Endothelial cell of umbilical vein (primary cell): ENCODE measurements around the gene IFT27.
A peak's percentile ranks its signal among the peaks of the same experiment; 100 is the strongest.

Source experiments
- EZH2 ChIP-seq: IDR thresholded peaks from 2 replicates; pipeline ENCODE4 v1.6.1; 2012; ENCODE audit warnings: borderline replicate concordance, low read depth, mild to moderate bottlenecking, moderate library complexity, low read length, inconsistent platforms; ENCODE audit not compliant: severe bottlenecking
- FOS ChIP-seq: IDR thresholded peaks from 2 replicates; pipeline ENCODE4 v1.6.1; 2011; ENCODE audit warnings: mild to moderate bottlenecking, low read length, moderate library complexity, borderline replicate concordance; ENCODE audit not compliant: insufficient read depth
- GATA2 ChIP-seq: IDR thresholded peaks from 2 replicates; pipeline ENCODE4 v1.7.0; 2011; ENCODE audit warnings: low read depth, mild to moderate bottlenecking, moderate library complexity, mixed read lengths, low read length; ENCODE audit not compliant: insufficient read length, insufficient read depth
- JUN ChIP-seq: IDR thresholded peaks from 2 replicates; pipeline ENCODE4 v1.6.1; 2011; ENCODE audit warnings: borderline replicate concordance, low read depth; ENCODE audit not compliant: insufficient read length, insufficient read depth
- MYC ChIP-seq: IDR thresholded peaks from one replicate; pipeline ENCODE4 v1.6.1; 2011; ENCODE audit warnings: mild to moderate bottlenecking, low read depth, low read length
- POLR2A ChIP-seq: IDR thresholded peaks from 2 replicates; pipeline ENCODE4 v1.6.1; 2012; ENCODE audit warnings: low read depth, mild to moderate bottlenecking, control low read depth, low read length
- POLR2AphosphoS5 ChIP-seq: IDR thresholded peaks from 2 replicates; pipeline ENCODE4 v1.6.1; 2012; ENCODE audit warnings: low read depth, mild to moderate bottlenecking, control low read depth, low read length, moderate library complexity; ENCODE audit not compliant: insufficient read depth
- TF ChIP-seq, protein P1 (sequence below), 2 donors: IDR thresholded peaks; 1 replicate in 1 of 2; 2 replicates in 1 of 2; pipeline ENCODE4 v1.5.1; 2011; ENCODE audit warnings: low read length in 2 of 2, mild to moderate bottlenecking in 2 of 2, moderate library complexity in 2 of 2, control low read depth in 1 of 2, inconsistent platforms in 1 of 2, low read depth in 1 of 2; ENCODE audit not compliant: insufficient read depth in 1 of 2; ENCODE audit errors: extremely low read depth in 1 of 2
- TF ChIP-seq, protein P2 (sequence below): IDR thresholded peaks from 2 replicates; pipeline ENCODE4 v1.6.1; 2011; ENCODE audit not compliant: insufficient read depth, insufficient read length

DNA sequence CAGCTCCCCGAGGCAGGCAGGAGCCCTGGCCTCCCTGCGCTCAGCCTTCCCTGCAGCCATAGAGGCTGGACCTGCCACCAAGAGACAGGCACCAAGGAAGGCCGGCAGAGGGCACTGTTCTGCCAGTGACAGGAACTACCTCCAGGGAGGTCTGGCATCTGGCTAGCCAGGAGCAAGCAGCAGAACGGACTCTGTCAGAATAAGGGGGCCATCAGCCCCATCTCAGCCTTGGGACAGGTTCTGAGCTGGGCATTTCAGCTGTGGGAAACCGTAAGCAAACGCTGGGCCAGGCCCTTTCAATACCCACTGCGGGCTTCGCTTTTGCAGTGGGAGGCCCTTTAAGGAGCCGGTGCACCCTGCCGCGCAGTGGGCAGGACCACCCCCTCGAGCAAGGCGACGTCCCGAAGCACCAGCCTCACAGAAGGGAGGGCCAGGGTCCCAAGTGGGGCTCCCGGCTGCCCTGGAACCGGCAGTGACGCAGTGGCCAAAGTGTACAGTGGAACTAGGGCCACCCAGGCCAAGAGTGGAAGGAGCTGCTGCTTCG is 18.2 kb downstream of the IFT27 start:
- TF ChIP-seq JUN (no peak), FOS (no peak), POLR2AphosphoS5 (no peak), POLR2A (no peak), EZH2 (no peak), GATA2 (no peak), MYC (no peak)
- TF ChIP-seq, protein P1, sequence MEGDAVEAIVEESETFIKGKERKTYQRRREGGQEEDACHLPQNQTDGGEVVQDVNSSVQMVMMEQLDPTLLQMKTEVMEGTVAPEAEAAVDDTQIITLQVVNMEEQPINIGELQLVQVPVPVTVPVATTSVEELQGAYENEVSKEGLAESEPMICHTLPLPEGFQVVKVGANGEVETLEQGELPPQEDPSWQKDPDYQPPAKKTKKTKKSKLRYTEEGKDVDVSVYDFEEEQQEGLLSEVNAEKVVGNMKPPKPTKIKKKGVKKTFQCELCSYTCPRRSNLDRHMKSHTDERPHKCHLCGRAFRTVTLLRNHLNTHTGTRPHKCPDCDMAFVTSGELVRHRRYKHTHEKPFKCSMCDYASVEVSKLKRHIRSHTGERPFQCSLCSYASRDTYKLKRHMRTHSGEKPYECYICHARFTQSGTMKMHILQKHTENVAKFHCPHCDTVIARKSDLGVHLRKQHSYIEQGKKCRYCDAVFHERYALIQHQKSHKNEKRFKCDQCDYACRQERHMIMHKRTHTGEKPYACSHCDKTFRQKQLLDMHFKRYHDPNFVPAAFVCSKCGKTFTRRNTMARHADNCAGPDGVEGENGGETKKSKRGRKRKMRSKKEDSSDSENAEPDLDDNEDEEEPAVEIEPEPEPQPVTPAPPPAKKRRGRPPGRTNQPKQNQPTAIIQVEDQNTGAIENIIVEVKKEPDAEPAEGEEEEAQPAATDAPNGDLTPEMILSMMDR (IDR thresholded peaks at IDR 0.05; ENCODE audit: extremely low read depth in 1 of 2, insufficient read depth in 1 of 2, low read depth in 1 of 2, low read length in 2 of 2), result peak; percentile 82 to 94
- TF ChIP-seq, protein P2, sequence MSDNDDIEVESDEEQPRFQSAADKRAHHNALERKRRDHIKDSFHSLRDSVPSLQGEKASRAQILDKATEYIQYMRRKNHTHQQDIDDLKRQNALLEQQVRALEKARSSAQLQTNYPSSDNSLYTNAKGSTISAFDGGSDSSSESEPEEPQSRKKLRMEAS, result no peak
